GM12878 (cell line): ENCODE results near the gene ACHE. TPM values are rescaled to one million over a fixed set of nuclear protein-coding genes. Genes with fewer than 3 reads are reported as not detected.

Experiments
- ATF2 ChIP-seq: IDR thresholded peaks from 2 replicates; pipeline ENCODE4 v1.6.1; 2012; ENCODE audit warnings: low read length, inconsistent platforms
- ATF7 ChIP-seq: fragments of 450-650 bp; IDR thresholded peaks from 2 replicates; pipeline ENCODE4 v1.6.1; 2016; ENCODE audit warnings: low read depth, mild to moderate bottlenecking
- E2F4 ChIP-seq: IDR thresholded peaks from 2 replicates; pipeline ENCODE4 v1.6.1; 2012; ENCODE audit warnings: low read depth, low read length, improper control_type of control experiment
- EZH2 ChIP-seq: IDR thresholded peaks from 2 replicates; pipeline ENCODE4 v1.6.1; 2012; ENCODE audit warnings: low read depth, mild to moderate bottlenecking, control low read depth, inconsistent platforms, low read length, borderline replicate concordance; ENCODE audit not compliant: control insufficient read depth
- NBN ChIP-seq: fragments of 450-650 bp; IDR thresholded peaks from 2 replicates; pipeline ENCODE4 v1.6.1; 2016
- NR2C2 ChIP-seq: IDR thresholded peaks from 2 replicates; pipeline ENCODE4 v1.6.1; 2011; ENCODE audit warnings: borderline replicate concordance, low read depth; ENCODE audit not compliant: control insufficient read depth, insufficient read length
- POU2F2 ChIP-seq: IDR thresholded peaks from 3 replicates; pipeline ENCODE4 v1.6.1; 2011; ENCODE audit warnings: low read depth, mild to moderate bottlenecking, low read length, borderline replicate concordance
- PRDM15 ChIP-seq: fragments of 450-650 bp; formaldehyde crosslinking; IDR thresholded peaks from 2 replicates; pipeline ENCODE4 v1.4.0; 2020; ENCODE audit warnings: mild to moderate bottlenecking, moderate library complexity
- RCOR1 ChIP-seq: conservative IDR thresholded peaks from 2 replicates; pipeline ENCODE4 v1.6.1; 2012; ENCODE audit warnings: low read depth, low read length, improper control_type of control experiment
- RELA ChIP-seq: fragments of 450-650 bp; IDR thresholded peaks from 2 replicates; pipeline ENCODE4 v1.8.0; 2014; ENCODE audit warnings: borderline replicate concordance; ENCODE audit not compliant: partially characterized antibody
- REST ChIP-seq: IDR thresholded peaks from 2 replicates; pipeline ENCODE4 v1.6.1; 2012; ENCODE audit warnings: mild to moderate bottlenecking, low read depth, low read length
- SMAD1 ChIP-seq: fragments of 450-650 bp; IDR thresholded peaks from 2 replicates; pipeline ENCODE4 v1.6.1; 2018; ENCODE audit warnings: mild to moderate bottlenecking, low read depth; ENCODE audit not compliant: partially characterized antibody
- SRF ChIP-seq, 2 experiments: IDR thresholded peaks; 2 replicates each; pipeline ENCODE4 v1.6.1; 2011; ENCODE audit warnings: low read depth in 2 of 2, low read length in 2 of 2, mild to moderate bottlenecking in 1 of 2, moderate library complexity in 1 of 2
- TBL1XR1 ChIP-seq: IDR thresholded peaks from 2 replicates; pipeline ENCODE4 v1.6.1; 2012; ENCODE audit warnings: low read depth, low read length, improper control_type of control experiment
- ZBED1 ChIP-seq: IDR thresholded peaks from 2 replicates; pipeline ENCODE4 v1.6.1; 2016; ENCODE audit warnings: borderline replicate concordance
- ZBTB33 ChIP-seq: fragments of 450-650 bp; IDR thresholded peaks from 2 replicates; pipeline ENCODE4 v1.6.1; 2017; ENCODE audit warnings: mild to moderate bottlenecking
- ZZZ3 ChIP-seq: IDR thresholded peaks from 2 replicates; pipeline ENCODE4 v1.6.1; 2011; ENCODE audit warnings: low read depth; ENCODE audit not compliant: control insufficient read depth, insufficient read length
- polyA plus RNA-seq, 11 experiments: library from polyadenylated mRNA; depleted of rRNA in 4 of 11; unstranded in 6 of 11; stranded (reverse) in 5 of 11; fragments of >200 nt; fragmentation: Nextera tagmentation in 4 of 11; fragmentation: Illumina TruSeq in 1 of 11; extraction: Ambion mirVana in 4 of 11; extraction: Trizol in 1 of 11; gene quantifications; 1 replicate in 1 of 11; 2 replicates in 10 of 11; pipeline versions ENCODE4 v1.2.1 to v1.2.3, GENCODE V29; 2011 to 2016; ENCODE audit warnings: inconsistent platforms in 2 of 11, missing spikeins in 2 of 11, low read depth in 1 of 11
- total RNA-seq, 4 experiments: library from RNA; depleted of rRNA in 3 of 4; stranded (reverse); fragments of >200 nt in 3 of 4; fragmentation: Illumina TruSeq in 1 of 4; extraction: Trizol in 1 of 4; gene quantifications; 2 replicates each; pipeline versions ENCODE4 v1.2.1 to v1.2.3, GENCODE V29; 2013 to 2021

The ACHE gene
- total and polyA plus RNA-seq, 10 of the 15 experiments (the other 5 are each of a cell fraction or from before 2014, with no cell fraction given) = 0.07 to 5.1 (median 2.3) TPM; not detected in 1

- TF ChIP-seq PRDM15 (CRISPR knock-in tag) (0 out of 2 replicates have a peak, but pooled peaks have one; percentile 34), RCOR1 (no peak), SMAD1 (peak; percentile 31), ZBED1 (0 out of 2 replicates have a peak, but pooled peaks have one; percentile 10), E2F4 (peak; percentile 40), ATF7 (no peak; the same call in none of the 2 replicates), TBL1XR1 (no peak; the same call in 1 of the 2 replicates), ATF2 (peak; percentile 16; the same call in 1 of the 2 replicates), RELA (peak; percentile 61), SRF (IDR thresholded peaks at IDR 0.05; ENCODE audit: low read depth in 2 of 2, low read length in 2 of 2) (peak; percentile 64 to 90), ZZZ3 (no peak), NBN (peak; percentile 94), ZBTB33 (peak; percentile 82), POU2F2 (peak; percentile 89; the same call in 2 of the 3 replicates), NR2C2 (no peak), EZH2 (no peak), REST (peak; percentile 43; the same call in 1 of the 2 replicates)
Observed at GRCh38 chr7:100874577-100875355, 20.9 kb downstream of the ACHE start, which contains the start of gene SRRT (continued).
